GM12872 (cell line): ENCODE results near the gene LYPD6B.

ENCODE experiments used
- CTCF ChIP-seq: IDR thresholded peaks from 3 replicates; pipeline ENCODE4 v1.5.1; 2011; ENCODE audit warnings: low read depth, mild to moderate bottlenecking, low read length, moderate library complexity; ENCODE audit not compliant: insufficient read depth

Gene LYPD6B

GRCh38 chr2:149132339-149132738 is 93.8 kb downstream of the LYPD6B start:
- no peak for TF ChIP-seq CTCF

- TF ChIP-seq CTCF, result no peak
Observed at GRCh38 chr2:149132901-149133300, 94.4 kb downstream of the LYPD6B start.

GRCh38 chr2:149134335-149134923 is 95.9 kb downstream of the LYPD6B start:
- no peak for TF ChIP-seq CTCF

- no peak for TF ChIP-seq CTCF
Observed at GRCh38 chr2:149136111-149136510, 97.6 kb downstream of the LYPD6B start.

GRCh38 chr2:149141046-149141445 is 102.5 kb downstream of the LYPD6B start:
- TF ChIP-seq CTCF, result no peak

- no peak for TF ChIP-seq CTCF
Observed at GRCh38 chr2:149143734-149144133, 105.2 kb downstream of the LYPD6B start.

- TF ChIP-seq CTCF, result no peak
Observed at GRCh38 chr2:149145314-149146295, 107.1 kb downstream of the LYPD6B start.
